Myocyte (in vitro differentiated cells): ENCODE results near the gene MAP7D1. TPM values are rescaled to one million over a fixed set of nuclear protein-coding genes. Genes with fewer than 3 reads are reported as not detected.
"Not testable (repeated sequence)": the region's sequence is repeated elsewhere in the genome, so short reads cannot be mapped to it uniquely, and the experiment has no call there.

Experiments
- DNase-seq: peaks from one replicate; pipeline ENCODE4 v3.0.0-alpha.2; 2012; ENCODE audit warnings: low read depth
- total RNA-seq: library from RNA; depleted of rRNA; stranded (reverse); fragments of >200 nt; gene quantifications from 2 replicates; pipeline ENCODE4 v1.2.3, GENCODE V29; 2014

Gene MAP7D1
- total RNA-seq, 1 donor from 2014 or later, result 733 TPM

- peak; percentile 43 for DNase-seq
These were observed 44.2 kb downstream of the MAP7D1 start for GRCh38 chr1:36199934-36200741.

GRCh38 chr1:36203027-36203553 is 47.1 kb downstream of the MAP7D1 start:
- no peak for DNase-seq

GRCh38 chr1:36203554-36204346 is 47.8 kb downstream of the MAP7D1 start:
- peak; percentile 96 for DNase-seq

GRCh38 chr1:36204347-36204909 is 48.5 kb downstream of the MAP7D1 start:
- peak; percentile 78 for DNase-seq

- no peak for DNase-seq
These were observed 50.4 kb downstream of the MAP7D1 start for GRCh38 chr1:36206323-36206858.

- DNase-seq, result peak; percentile 77
These were observed 51.4 kb downstream of the MAP7D1 start for GRCh38 chr1:36207339-36207738.

- no peak for DNase-seq
These were observed 53.2 kb downstream of the MAP7D1 start for GRCh38 chr1:36208978-36209703.

- no peak for DNase-seq
These were observed 55.3 kb downstream of the MAP7D1 start for GRCh38 chr1:36211307-36211706.

- no peak for DNase-seq
These were observed 55.9 kb downstream of the MAP7D1 start for GRCh38 chr1:36211841-36212240.

GRCh38 chr1:36212782-36213181 is 56.8 kb downstream of the MAP7D1 start:
- DNase-seq, result no peak

- DNase-seq, result peak; percentile 67
These were observed 61.7 kb downstream of the MAP7D1 start for GRCh38 chr1:36217670-36218069.

- DNase-seq, result not testable (repeated sequence)
These were observed 65.9 kb downstream of the MAP7D1 start for GRCh38 chr1:36221901-36222300.

GRCh38 chr1:36222481-36223380 is 66.8 kb downstream of the MAP7D1 start:
- no peak for DNase-seq

GRCh38 chr1:36223381-36223995 is 67.5 kb downstream of the MAP7D1 start:
- peak; percentile 56 for DNase-seq

GRCh38 chr1:36223996-36224536 is 68.1 kb downstream of the MAP7D1 start, which contains the start of gene THRAP3:
Gene THRAP3, plus strand, starts transcription at chr1:36224443. Its CDS starts 58,121 bp downstream, at chr1:36282564.
- DNase-seq, result peak; percentile 100

- peak; percentile 91 for DNase-seq
These were observed 68.8 kb downstream of the MAP7D1 start for GRCh38 chr1:36224537-36225282.

- peak; percentile 20 for DNase-seq
These were observed 69.4 kb downstream of the MAP7D1 start for GRCh38 chr1:36225283-36225899.

GRCh38 chr1:36230279-36230678 is 74.3 kb downstream of the MAP7D1 start:
- not testable (repeated sequence) for DNase-seq
